ENCODE results near the gene ICAM4. TPM values are rescaled to one million over a fixed set of nuclear protein-coding genes. Genes with fewer than 3 reads are reported as not detected.
"Not testable (repeated sequence)": the region's sequence is repeated elsewhere in the genome, so short reads cannot be mapped to it uniquely, and the experiment has no call there.

ICAM4 gene
- total and polyA plus RNA-seq, 4 donors = 0.93 to 2.8 TPM; not detected in 2

DNA sequence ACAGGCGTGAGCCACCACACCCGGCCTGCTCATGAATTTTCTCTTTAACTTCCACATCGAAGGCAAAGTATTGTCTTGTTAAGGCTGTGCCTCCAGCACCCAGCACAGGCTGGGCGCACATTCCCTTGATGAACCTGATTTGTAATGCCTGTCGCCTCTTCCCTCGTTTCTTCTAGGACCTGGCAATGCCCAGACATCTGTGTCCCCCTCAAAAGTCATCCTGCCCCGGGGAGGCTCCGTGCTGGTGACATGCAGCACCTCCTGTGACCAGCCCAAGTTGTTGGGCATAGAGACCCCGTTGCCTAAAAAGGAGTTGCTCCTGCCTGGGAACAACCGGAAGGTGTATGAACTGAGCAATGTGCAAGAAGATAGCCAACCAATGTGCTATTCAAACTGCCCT, 12.2 kb upstream of the ICAM4 start:
- intact Hi-C loops (cut with DNase I) = no loop called here

GRCh38 chr19:10277795-10278589, 8.8 kb upstream of the ICAM4 start:
- no peak for DNase-seq
- Histone ChIP-seq H3K27ac (ENCODE audit: low read depth in 1 of 2, low read length in 2 of 2) (no peak overlapping the region), H3K9me3 (ENCODE audit: control insufficient read depth, low read length) (no peaks in the 10 kb centered on the region), H3K4me1 (ENCODE audit: control insufficient read depth in 1 of 2, insufficient read depth in 2 of 2, low read length in 2 of 2) (no peaks in the 10 kb centered on the region), H3K4me3 (ENCODE audit: low read length in 2 of 2) (no peak overlapping the region), H3K36me3 (ENCODE audit: control insufficient read depth in 1 of 2, insufficient read depth in 2 of 2, low read length in 1 of 2) (no peaks in the 10 kb centered on the region), H3K27me3 (ENCODE audit: control insufficient read depth in 1 of 2, insufficient read depth in 2 of 2, low read length in 1 of 2) (no peaks in the 10 kb centered on the region)
- WGBS, 2 donors = 85 to 87% methylated on average over 9 of the region's 9 CpGs
- intact Hi-C loops (cut with DNase I) = no loop called here
- no peak for ATAC-seq (ENCODE audit: low FRiP score)

More for the DNA sequence above, 12.2 kb upstream of the ICAM4 start:
- no peaks in the 10 kb centered on the region for H3K4me1 ChIP-seq (ENCODE audit: control insufficient read depth in 1 of 2, insufficient read depth in 2 of 2, low read length in 2 of 2)
- no peaks in the 10 kb centered on the region for H3K27me3 ChIP-seq (ENCODE audit: control insufficient read depth in 1 of 2, insufficient read depth in 2 of 2, low read length in 1 of 2)
- H3K27ac ChIP-seq (ENCODE audit: low read depth in 1 of 2, low read length in 2 of 2) = no peak overlapping the region
- no peak for DNase-seq
- WGBS, 2 donors = 87 to 88% methylated on average over 10 of the region's 10 CpGs
- no peaks in the 10 kb centered on the region for H3K9me3 ChIP-seq (ENCODE audit: control insufficient read depth, low read length)
- no peak overlapping the region for H3K4me3 ChIP-seq (ENCODE audit: low read length in 2 of 2)
- no peaks in the 10 kb centered on the region for H3K36me3 ChIP-seq (ENCODE audit: control insufficient read depth in 1 of 2, insufficient read depth in 2 of 2, low read length in 1 of 2)
- ATAC-seq (ENCODE audit: low FRiP score) = no peak

DNA sequence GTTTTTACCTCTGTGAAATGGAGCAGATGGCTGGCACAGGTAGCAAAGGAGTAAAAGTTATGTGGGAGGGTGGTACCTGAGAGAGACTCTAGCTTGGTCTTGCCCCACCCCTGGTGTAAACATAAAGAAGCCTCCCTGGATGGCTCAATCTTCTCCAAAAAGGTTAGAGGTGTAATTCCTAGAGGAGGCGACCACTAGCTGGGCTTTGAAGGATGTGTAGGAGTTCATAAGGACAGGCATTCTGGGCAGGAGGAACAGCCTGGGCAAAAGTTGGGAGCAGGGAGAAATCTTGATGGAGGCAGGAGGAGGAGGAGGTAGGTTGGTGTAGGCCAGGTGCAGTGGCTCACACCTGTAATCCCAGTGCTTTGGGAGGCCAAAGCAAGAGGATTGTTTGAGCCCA, 7.8 kb upstream of the ICAM4 start:
- no peak for DNase-seq
- no peaks in the 10 kb centered on the region for H3K36me3 ChIP-seq (ENCODE audit: control insufficient read depth in 1 of 2, insufficient read depth in 2 of 2, low read length in 1 of 2)
- H3K27me3 ChIP-seq (ENCODE audit: control insufficient read depth in 1 of 2, insufficient read depth in 2 of 2, low read length in 1 of 2) = no peaks in the 10 kb centered on the region
- intact Hi-C loops (cut with DNase I) = no loop called here
- WGBS, 2 donors = 91 to 94% methylated on average over 1 of the region's 1 CpG
- no peaks in the 10 kb centered on the region for H3K9me3 ChIP-seq (ENCODE audit: control insufficient read depth, low read length)
- no peak overlapping the region for H3K4me3 ChIP-seq (ENCODE audit: low read length in 2 of 2)
- ATAC-seq (ENCODE audit: low FRiP score) = no peak
- no peaks in the 10 kb centered on the region for H3K4me1 ChIP-seq (ENCODE audit: control insufficient read depth in 1 of 2, insufficient read depth in 2 of 2, low read length in 2 of 2)
- H3K27ac ChIP-seq (ENCODE audit: low read depth in 1 of 2, low read length in 2 of 2) = no peak overlapping the region

- H3K4me1 ChIP-seq (ENCODE audit: control insufficient read depth in 1 of 2, insufficient read depth in 2 of 2, low read length in 2 of 2) = no peaks in the 10 kb centered on the region
- no peaks in the 10 kb centered on the region for H3K36me3 ChIP-seq (ENCODE audit: control insufficient read depth in 1 of 2, insufficient read depth in 2 of 2, low read length in 1 of 2)
- no peak overlapping the region for H3K27ac ChIP-seq (ENCODE audit: low read depth in 1 of 2, low read length in 2 of 2)
- H3K4me3 ChIP-seq (ENCODE audit: low read length in 2 of 2) = no peak overlapping the region
- no peaks in the 10 kb centered on the region for H3K27me3 ChIP-seq (ENCODE audit: control insufficient read depth in 1 of 2, insufficient read depth in 2 of 2, low read length in 1 of 2)
- ATAC-seq (ENCODE audit: low FRiP score) (no peak), DNase-seq (no peak)
- H3K9me3 ChIP-seq (ENCODE audit: control insufficient read depth, low read length) = no peaks in the 10 kb centered on the region
- intact Hi-C loops (cut with DNase I) = no loop called here
- 86 to 89% methylated on average over 5 of the region's 5 CpGs for WGBS, 2 donors
These were observed 6.9 kb upstream of the ICAM4 start for GRCh38 chr19:10279737-10280442.

DNA sequence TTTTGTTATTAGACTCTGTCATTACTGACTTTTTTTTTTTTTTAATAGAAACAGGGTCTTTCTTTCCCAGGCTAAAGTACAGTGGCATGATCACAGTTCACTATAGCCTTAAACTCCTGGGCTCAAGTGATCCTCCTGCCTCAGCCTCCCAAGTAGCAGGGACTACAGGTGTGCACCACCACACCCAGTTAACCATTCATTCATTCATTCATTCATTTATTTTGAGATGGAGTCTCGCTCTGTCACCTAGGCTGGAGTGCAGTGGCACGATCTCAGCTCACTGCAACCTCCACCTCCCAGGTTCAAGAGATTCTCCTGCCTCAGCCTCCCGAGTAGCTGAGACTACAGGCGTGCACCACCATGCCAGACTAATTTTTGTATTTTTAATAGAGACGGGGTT, 4.7 kb upstream of the ICAM4 start:
- DNase-seq; ATAC-seq (ENCODE audit: low FRiP score); H3K27ac ChIP-seq (ENCODE audit: low read depth in 1 of 2, low read length in 2 of 2); H3K27me3 ChIP-seq (ENCODE audit: control insufficient read depth in 1 of 2, insufficient read depth in 2 of 2, low read length in 1 of 2); intact Hi-C loops (cut with DNase I); H3K36me3 ChIP-seq (ENCODE audit: control insufficient read depth in 1 of 2, insufficient read depth in 2 of 2, low read length in 1 of 2); H3K4me3 ChIP-seq (ENCODE audit: low read length in 2 of 2); H3K9me3 ChIP-seq (ENCODE audit: control insufficient read depth, low read length); H3K4me1 ChIP-seq (ENCODE audit: control insufficient read depth in 1 of 2, insufficient read depth in 2 of 2, low read length in 2 of 2): not testable (repeated sequence)
- WGBS, 2 donors = 93 to 94% methylated on average over 5 of the region's 5 CpGs

DNA sequence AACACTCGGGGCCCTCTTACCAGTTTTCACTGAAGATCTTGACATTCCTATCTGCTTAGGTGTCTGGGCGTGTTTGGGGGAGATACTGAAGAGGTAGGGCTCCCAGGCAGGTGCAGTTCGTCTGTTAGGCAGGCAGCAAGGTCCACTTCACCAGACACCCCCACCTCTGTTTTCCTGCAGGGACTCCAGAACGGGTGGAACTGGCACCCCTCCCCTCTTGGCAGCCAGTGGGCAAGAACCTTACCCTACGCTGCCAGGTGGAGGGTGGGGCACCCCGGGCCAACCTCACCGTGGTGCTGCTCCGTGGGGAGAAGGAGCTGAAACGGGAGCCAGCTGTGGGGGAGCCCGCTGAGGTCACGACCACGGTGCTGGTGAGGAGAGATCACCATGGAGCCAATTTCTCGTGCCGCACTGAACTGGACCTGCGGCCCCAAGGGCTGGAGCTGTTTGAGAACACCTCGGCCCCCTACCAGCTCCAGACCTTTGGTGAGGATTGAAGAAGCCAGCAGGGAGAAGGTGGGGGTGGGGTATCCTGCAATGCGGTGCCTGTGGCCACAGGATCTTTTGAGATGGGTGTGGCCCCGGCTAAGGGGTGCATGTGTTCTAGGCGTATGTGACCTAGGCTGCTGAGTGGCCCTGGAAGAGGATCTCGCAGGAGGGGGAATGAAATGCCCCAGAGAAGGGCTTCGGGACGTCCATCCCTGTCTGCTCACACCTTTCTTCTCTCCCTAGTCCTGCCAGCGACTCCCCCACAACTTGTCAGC, 3.3 kb upstream of the ICAM4 start:
- ATAC-seq (ENCODE audit: low FRiP score) (no peak), DNase-seq (no peak)
- Histone ChIP-seq H3K9me3 (ENCODE audit: control insufficient read depth, low read length) (no peaks in the 10 kb centered on the region), H3K36me3 (ENCODE audit: control insufficient read depth in 1 of 2, insufficient read depth in 2 of 2, low read length in 1 of 2) (no peaks in the 10 kb centered on the region), H3K27ac (ENCODE audit: low read depth in 1 of 2, low read length in 2 of 2) (no peak overlapping the region), H3K4me3 (ENCODE audit: low read length in 2 of 2) (no peak overlapping the region), H3K4me1 (ENCODE audit: control insufficient read depth in 1 of 2, insufficient read depth in 2 of 2, low read length in 2 of 2) (no peaks in the 10 kb centered on the region), H3K27me3 (ENCODE audit: control insufficient read depth in 1 of 2, insufficient read depth in 2 of 2, low read length in 1 of 2) (no peaks in the 10 kb centered on the region)
- intact Hi-C loops (cut with DNase I) = no loop called here
- WGBS, 2 donors = 75 to 76% methylated on average over 23 of the region's 23 CpGs

DNA sequence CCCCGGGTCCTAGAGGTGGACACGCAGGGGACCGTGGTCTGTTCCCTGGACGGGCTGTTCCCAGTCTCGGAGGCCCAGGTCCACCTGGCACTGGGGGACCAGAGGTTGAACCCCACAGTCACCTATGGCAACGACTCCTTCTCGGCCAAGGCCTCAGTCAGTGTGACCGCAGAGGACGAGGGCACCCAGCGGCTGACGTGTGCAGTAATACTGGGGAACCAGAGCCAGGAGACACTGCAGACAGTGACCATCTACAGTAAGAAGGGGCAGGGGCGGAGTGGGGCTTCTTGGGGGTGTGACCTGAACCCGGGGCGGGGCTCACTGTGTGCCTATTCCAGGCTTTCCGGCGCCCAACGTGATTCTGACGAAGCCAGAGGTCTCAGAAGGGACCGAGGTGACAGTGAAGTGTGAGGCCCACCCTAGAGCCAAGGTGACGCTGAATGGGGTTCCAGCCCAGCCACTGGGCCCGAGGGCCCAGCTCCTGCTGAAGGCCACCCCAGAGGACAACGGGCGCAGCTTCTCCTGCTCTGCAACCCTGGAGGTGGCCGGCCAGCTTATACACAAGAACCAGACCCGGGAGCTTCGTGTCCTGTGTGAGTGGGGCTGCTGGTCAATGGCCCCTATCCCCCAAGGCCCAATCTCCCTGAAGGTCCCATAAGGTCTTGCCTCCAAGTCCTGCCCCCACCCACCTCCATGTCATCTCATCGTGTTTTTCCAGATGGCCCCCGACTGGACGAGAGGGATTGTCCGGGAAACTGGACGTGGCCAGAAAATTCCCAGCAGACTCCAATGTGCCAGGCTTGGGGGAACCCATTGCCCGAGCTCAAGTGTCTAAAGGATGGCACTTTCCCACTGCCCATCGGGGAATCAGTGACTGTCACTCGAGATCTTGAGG, 2.4 kb upstream of the ICAM4 start:
- intact Hi-C loops (cut with DNase I) = no loop called here
- no peaks in the 10 kb centered on the region for H3K4me1 ChIP-seq (ENCODE audit: control insufficient read depth in 1 of 2, insufficient read depth in 2 of 2, low read length in 2 of 2)
- WGBS, 2 donors = 93 to 94% methylated on average over 34 of the region's 34 CpGs
- ATAC-seq (ENCODE audit: low FRiP score) = no peak
- no peak overlapping the region for H3K4me3 ChIP-seq (ENCODE audit: low read length in 2 of 2)
- H3K9me3 ChIP-seq (ENCODE audit: control insufficient read depth, low read length) = no peaks in the 10 kb centered on the region
- H3K36me3 ChIP-seq (ENCODE audit: control insufficient read depth in 1 of 2, insufficient read depth in 2 of 2, low read length in 1 of 2) = no peaks in the 10 kb centered on the region
- DNase-seq = no peak
- no peak overlapping the region for H3K27ac ChIP-seq (ENCODE audit: low read depth in 1 of 2, low read length in 2 of 2)
- no peaks in the 10 kb centered on the region for H3K27me3 ChIP-seq (ENCODE audit: control insufficient read depth in 1 of 2, insufficient read depth in 2 of 2, low read length in 1 of 2)

DNA sequence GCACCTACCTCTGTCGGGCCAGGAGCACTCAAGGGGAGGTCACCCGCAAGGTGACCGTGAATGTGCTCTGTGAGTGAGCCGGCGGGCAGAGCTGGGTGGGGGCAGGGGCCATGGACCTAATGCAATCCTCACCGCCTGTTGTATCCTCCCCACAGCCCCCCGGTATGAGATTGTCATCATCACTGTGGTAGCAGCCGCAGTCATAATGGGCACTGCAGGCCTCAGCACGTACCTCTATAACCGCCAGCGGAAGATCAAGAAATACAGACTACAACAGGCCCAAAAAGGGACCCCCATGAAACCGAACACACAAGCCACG, 1.8 kb upstream of the ICAM4 start:
- DNase-seq (no peak), ATAC-seq (ENCODE audit: low FRiP score) (no peak)
- no peaks in the 10 kb centered on the region for H3K4me1 ChIP-seq (ENCODE audit: control insufficient read depth in 1 of 2, insufficient read depth in 2 of 2, low read length in 2 of 2)
- 97 to 98% methylated on average over 13 of the region's 13 CpGs for WGBS, 2 donors
- H3K36me3 ChIP-seq (ENCODE audit: control insufficient read depth in 1 of 2, insufficient read depth in 2 of 2, low read length in 1 of 2) = no peaks in the 10 kb centered on the region
- H3K27ac ChIP-seq (ENCODE audit: low read depth in 1 of 2, low read length in 2 of 2) = no peak overlapping the region
- H3K27me3 ChIP-seq (ENCODE audit: control insufficient read depth in 1 of 2, insufficient read depth in 2 of 2, low read length in 1 of 2) = no peaks in the 10 kb centered on the region
- no peak overlapping the region for H3K4me3 ChIP-seq (ENCODE audit: low read length in 2 of 2)
- intact Hi-C loops (cut with DNase I) = no loop called here
- no peaks in the 10 kb centered on the region for H3K9me3 ChIP-seq (ENCODE audit: control insufficient read depth, low read length)
